ENCODE results near the gene CNOT1. TPM values are rescaled to one million over a fixed set of nuclear protein-coding genes. Genes with fewer than 3 reads are reported as not detected.
A peak's percentile ranks its signal among the peaks of the same experiment; 100 is the strongest.

Gene CNOT1
- total RNA-seq, 4 donors from 2014 or later: 54.7 to 119 (median 87.2) TPM

DNA sequence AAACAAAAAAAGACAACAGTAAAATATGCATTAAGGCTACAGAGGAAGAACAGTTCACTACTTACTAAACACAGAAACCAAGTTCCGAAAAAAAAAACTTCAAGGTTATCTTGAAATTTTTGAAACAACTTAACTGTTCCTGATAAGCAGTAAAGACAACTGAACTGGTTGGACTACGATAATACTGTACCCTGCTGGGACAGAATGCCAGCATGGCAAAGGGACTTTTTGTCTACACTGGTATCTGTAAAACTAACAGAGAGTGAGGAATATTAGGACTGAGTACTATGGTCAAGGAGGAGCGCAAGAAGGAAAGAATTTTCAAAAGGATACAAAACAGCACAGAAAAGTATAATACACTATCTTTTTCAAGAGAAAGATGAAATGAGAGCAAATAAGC lies 94.5 kb downstream of the CNOT1 start:
- no peak for ATAC-seq

GRCh38 chr16:58533751-58534470 lies 95.7 kb downstream of the CNOT1 start:
- Histone ChIP-seq H3K36me3 (peaks cover 7 to 95% of the 10 kb centered on the region in 2 donors), H3K4me1 (no peaks in the 10 kb centered on the region), H3K27ac (peak overlapping the region; percentile 49 to 74 (median 68)), H3K27me3 (no peaks in the 10 kb centered on the region), H3K9me3 (no peaks in the 10 kb centered on the region), H3K4me3 (no peak overlapping the region)
- ATAC-seq (peak; percentile 64 to 89), DNase-seq (peak in 1 of 2 donors; percentile 64)
- in situ Hi-C loops (cut with MboI; ENCODE audit: low sequenced_read_pairs in 4 of 4): no loop called here
- TF ChIP-seq POLR2A (IDR thresholded peaks at IDR 0.05): no peak
- TF ChIP-seq, protein P1, sequence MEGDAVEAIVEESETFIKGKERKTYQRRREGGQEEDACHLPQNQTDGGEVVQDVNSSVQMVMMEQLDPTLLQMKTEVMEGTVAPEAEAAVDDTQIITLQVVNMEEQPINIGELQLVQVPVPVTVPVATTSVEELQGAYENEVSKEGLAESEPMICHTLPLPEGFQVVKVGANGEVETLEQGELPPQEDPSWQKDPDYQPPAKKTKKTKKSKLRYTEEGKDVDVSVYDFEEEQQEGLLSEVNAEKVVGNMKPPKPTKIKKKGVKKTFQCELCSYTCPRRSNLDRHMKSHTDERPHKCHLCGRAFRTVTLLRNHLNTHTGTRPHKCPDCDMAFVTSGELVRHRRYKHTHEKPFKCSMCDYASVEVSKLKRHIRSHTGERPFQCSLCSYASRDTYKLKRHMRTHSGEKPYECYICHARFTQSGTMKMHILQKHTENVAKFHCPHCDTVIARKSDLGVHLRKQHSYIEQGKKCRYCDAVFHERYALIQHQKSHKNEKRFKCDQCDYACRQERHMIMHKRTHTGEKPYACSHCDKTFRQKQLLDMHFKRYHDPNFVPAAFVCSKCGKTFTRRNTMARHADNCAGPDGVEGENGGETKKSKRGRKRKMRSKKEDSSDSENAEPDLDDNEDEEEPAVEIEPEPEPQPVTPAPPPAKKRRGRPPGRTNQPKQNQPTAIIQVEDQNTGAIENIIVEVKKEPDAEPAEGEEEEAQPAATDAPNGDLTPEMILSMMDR (IDR thresholded peaks at IDR 0.05 in 4 of 5, conservative IDR thresholded peaks at IDR 0.05 in 1 of 5): no peak
- intact Hi-C loops (cut with DNase I; ENCODE audit: low total_unique reads): loop anchor here (2.0 kb wide), 1 partner anchor 17 kb away; no protein-coding TSS in a partner anchor

More for the DNA sequence above, 94.5 kb downstream of the CNOT1 start:
- H3K27me3 ChIP-seq: no peaks in the 10 kb centered on the region
- intact Hi-C loops (cut with DNase I; ENCODE audit: low total_unique reads): no loop called here
- H3K4me1 ChIP-seq: no peaks in the 10 kb centered on the region
- peaks cover 7 to 95% of the 10 kb centered on the region in 2 donors for H3K36me3 ChIP-seq
- TF ChIP-seq, protein P1 (IDR thresholded peaks at IDR 0.05 in 4 of 5, conservative IDR thresholded peaks at IDR 0.05 in 1 of 5): no peak
- no peak for TF ChIP-seq POLR2A (IDR thresholded peaks at IDR 0.05)
- no peak overlapping the region for H3K4me3 ChIP-seq
- H3K9me3 ChIP-seq: no peaks in the 10 kb centered on the region
- in situ Hi-C loops (cut with MboI; ENCODE audit: low sequenced_read_pairs in 4 of 4): no loop called here
- H3K27ac ChIP-seq: peak overlapping the region in 3 of 4 donors; percentile 66 to 74 (median 69)
- DNase-seq: no peak

GRCh38 chr16:58532414-58532813 lies 97.2 kb downstream of the CNOT1 start:
- ATAC-seq: no peak
- no peak for DNase-seq
- TF ChIP-seq POLR2A (IDR thresholded peaks at IDR 0.05): no peak
- TF ChIP-seq, protein P1 (IDR thresholded peaks at IDR 0.05 in 4 of 5, conservative IDR thresholded peaks at IDR 0.05 in 1 of 5): no peak
- intact Hi-C loops (cut with DNase I; ENCODE audit: low total_unique reads): loop anchor here (2.0 kb wide), 1 partner anchor 16 kb away; no protein-coding TSS in a partner anchor
- in situ Hi-C loops (cut with MboI; ENCODE audit: low sequenced_read_pairs in 4 of 4): no loop called here
- no peaks in the 10 kb centered on the region for H3K9me3 ChIP-seq
- H3K4me1 ChIP-seq: no peaks in the 10 kb centered on the region
- peak overlapping the region in 2 of 4 donors; percentile 69 to 74 for H3K27ac ChIP-seq
- H3K27me3 ChIP-seq: no peaks in the 10 kb centered on the region
- no peak overlapping the region for H3K4me3 ChIP-seq
- peaks cover 7 to 95% of the 10 kb centered on the region in 2 donors for H3K36me3 ChIP-seq

- Histone ChIP-seq H3K4me3 (no peak overlapping the region), H3K4me1 (no peaks in the 10 kb centered on the region), H3K27ac (no peak overlapping the region), H3K9me3 (no peaks in the 10 kb centered on the region), H3K36me3 (peaks cover 1 to 92% of the 10 kb centered on the region in 2 donors), H3K27me3 (no peaks in the 10 kb centered on the region)
- no peak for DNase-seq
- intact Hi-C loops (cut with DNase I; ENCODE audit: low total_unique reads): no loop called here
- in situ Hi-C loops (cut with MboI; ENCODE audit: low sequenced_read_pairs in 4 of 4): no loop called here
- no peak for ATAC-seq
- TF ChIP-seq, protein P1 (IDR thresholded peaks at IDR 0.05 in 4 of 5, conservative IDR thresholded peaks at IDR 0.05 in 1 of 5): no peak
- no peak for TF ChIP-seq POLR2A (IDR thresholded peaks at IDR 0.05)
These were observed 99.4 kb downstream of the CNOT1 start for GRCh38 chr16:58530179-58530578.
